ENCODE results near the gene KCNK15.
"Not testable (repeated sequence)": the region's sequence is repeated elsewhere in the genome, so short reads cannot be mapped to it uniquely, and the experiment has no call there.

KCNK15 gene

GRCh38 chr20:44745598-44746366 is at the start of gene KCNK15:
Gene KCNK15, plus strand, starts transcription at chr20:44745865. Its CDS starts 46 bp downstream, at chr20:44745911.
- peak; percentile 40 for DNase-seq

GRCh38 chr20:44696315-44696714 is 49.4 kb upstream of the KCNK15 start:
- DNase-seq, result no peak

GRCh38 chr20:44697041-44697440 is 48.6 kb upstream of the KCNK15 start:
- not testable (repeated sequence) for DNase-seq

- no peak for DNase-seq
These were observed 47.3 kb upstream of the KCNK15 start for GRCh38 chr20:44698351-44698750.

DNA sequence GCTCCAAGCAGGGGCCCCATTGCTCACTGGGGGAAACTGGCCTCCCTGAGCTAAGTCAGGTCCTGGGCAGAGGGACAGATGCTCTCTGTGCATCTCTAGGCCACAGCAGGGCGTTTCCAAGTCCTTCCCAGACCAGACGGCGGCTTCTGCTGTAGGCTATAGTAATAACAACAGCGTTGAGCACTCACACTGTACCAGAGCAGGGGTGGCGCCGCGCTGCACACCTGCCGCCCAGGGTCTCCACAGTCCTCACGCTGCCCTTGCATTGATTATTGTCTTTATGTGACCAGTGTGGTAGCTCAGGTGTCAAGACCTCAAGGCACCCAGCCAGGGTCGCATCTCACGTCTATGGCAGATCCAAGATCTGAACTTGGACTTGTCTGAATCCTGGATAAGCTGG is 45.4 kb upstream of the KCNK15 start:
- DNase-seq, result no peak

GRCh38 chr20:44701118-44701857 is 44.4 kb upstream of the KCNK15 start:
- DNase-seq, result no peak

GRCh38 chr20:44701858-44702256 is 43.8 kb upstream of the KCNK15 start:
- no peak for DNase-seq

DNA sequence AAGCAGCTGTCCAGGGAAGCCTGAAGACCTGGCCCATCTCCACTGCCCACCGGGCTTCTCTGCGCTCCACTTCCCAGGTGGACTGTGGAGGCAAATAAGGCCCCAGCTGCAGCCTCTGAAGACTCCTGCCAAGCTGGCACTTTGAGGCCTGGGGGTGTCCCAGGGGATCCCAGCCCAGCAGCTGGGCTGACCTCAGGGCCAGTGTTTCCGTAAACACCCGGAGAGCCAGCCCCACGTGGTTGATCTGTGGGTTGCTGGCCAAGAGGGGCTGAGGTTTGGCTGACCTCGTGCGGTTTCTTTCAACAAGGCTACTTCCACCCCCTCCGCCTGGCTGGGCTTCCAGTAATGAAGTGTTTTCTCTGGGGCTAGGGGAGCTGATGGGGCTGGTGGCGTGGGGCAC is 42.9 kb upstream of the KCNK15 start:
- no peak for DNase-seq

GRCh38 chr20:44703183-44703925 is 42.3 kb upstream of the KCNK15 start:
- no peak for DNase-seq

- DNase-seq, result no peak
These were observed 41.6 kb upstream of the KCNK15 start for GRCh38 chr20:44703956-44704488.

DNA sequence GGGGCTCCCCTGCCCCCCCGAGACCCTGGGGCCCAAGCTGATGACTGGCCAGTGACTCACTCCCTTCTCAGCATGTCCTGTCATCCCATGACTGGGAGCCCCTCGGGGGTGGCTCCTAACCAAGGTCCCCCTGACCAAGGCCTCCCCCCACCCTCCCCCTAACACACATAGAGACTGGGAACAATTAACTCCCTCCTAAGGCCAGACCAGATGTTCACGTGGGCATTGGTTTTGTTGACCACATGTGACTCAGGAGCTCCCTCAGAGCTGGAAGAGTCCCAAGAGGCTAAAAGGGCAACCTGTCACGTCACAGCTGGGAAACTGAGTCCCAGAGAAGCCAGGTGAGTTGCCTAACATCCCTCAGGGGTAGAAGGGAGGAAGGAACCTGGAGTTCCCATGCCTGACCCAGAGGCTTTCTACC is 41.1 kb upstream of the KCNK15 start:
- no peak for DNase-seq

DNA sequence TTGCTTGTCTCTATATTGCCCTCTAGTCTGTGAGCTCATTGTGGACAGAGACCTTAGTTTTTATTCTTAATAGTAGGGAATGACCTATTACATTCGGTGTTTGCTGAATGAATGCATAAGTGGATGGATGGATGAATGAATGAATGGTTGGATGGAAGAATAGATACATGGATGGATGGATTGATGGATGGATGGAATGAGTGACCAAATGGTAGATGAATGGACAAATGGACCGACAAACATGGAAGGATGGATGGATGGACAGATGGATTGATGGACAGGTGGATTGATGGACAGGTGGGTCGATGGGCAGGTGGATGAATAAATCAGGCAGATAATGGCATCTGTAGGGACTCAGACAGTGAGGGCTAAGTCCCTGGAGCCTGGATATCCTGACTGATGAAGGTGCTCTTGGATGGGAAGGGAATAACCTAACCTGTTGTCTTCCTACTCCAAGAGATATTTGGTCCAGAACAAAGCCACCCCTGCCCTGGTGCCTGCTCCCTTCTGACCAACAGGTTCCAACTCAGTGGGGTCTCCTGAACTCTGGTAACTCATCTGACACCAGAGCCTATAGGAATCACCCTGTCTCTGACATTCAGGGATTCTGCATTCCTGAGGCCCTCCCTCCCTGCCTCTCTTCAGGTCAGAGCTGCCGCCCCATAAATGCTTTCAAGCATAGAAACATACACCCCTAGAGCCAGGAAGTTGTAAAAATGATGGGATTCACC is 40.1 kb upstream of the KCNK15 start:
- DNase-seq, result no peak

DNA sequence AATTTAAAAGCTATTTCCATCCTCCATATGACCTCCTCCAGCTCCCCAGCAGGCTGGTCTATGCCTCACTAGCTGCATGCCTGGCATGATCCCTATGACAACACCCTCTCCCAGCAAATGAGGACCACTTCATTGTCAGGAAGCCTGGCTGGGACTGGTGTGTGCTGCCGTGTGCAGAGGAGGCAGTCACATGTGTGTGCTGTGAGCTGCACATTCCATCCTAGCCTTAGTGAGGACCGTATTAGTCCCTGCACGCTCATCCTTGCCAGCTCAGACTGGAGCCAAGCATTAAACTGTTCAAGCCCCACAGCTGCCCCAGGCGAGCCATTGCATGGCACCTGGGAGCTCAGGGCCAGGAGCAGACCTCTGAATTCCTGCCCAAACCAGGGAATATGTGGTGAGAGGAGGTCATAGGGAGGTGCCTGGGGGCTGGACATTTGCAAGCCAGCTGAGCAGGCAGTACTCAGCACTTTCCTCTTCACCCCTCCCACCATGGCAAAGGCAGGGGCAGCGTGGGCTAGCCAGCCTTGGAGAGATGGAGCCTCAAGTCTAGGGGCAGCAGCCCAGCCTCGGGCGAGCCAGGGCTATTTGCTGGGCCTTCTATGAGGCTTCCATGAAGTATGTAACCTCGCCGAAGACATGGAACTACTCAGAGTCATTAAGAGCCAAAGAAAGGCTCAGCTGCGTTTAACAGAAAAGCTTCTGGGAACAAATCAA is 39.2 kb upstream of the KCNK15 start:
- no peak for DNase-seq

DNA sequence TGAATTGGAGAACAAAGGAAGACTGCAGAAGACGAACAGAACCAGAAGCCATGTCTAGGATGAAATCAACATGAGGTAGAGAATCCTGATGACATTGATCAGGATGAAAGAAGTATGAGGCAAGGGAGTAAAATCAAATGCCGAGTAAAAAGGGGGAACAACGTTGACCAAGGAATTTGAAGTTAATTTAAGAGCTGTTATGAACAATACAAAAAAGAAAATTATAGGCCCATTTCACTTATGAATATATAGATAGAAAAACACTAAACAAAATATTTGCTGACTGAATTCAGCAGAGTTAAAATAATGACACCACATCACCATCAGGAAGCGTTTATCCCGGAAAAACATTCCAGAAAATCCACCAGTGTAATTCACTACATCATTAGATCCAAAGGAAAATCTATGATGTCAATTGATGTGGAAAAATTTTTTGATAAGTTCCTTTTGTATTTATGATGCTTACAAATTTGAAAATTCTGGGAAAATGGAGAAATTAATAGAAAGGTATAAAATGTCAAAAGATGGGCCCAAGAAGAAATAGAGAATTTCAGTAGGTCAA is 38.6 kb upstream of the KCNK15 start:
- no peak for DNase-seq

- no peak for DNase-seq
These were observed 36.3 kb upstream of the KCNK15 start for GRCh38 chr20:44709380-44709779.

- no peak for DNase-seq
These were observed 35.9 kb upstream of the KCNK15 start for GRCh38 chr20:44709797-44710196.

GRCh38 chr20:44711237-44711636 is 34.4 kb upstream of the KCNK15 start:
- no peak for DNase-seq

DNA sequence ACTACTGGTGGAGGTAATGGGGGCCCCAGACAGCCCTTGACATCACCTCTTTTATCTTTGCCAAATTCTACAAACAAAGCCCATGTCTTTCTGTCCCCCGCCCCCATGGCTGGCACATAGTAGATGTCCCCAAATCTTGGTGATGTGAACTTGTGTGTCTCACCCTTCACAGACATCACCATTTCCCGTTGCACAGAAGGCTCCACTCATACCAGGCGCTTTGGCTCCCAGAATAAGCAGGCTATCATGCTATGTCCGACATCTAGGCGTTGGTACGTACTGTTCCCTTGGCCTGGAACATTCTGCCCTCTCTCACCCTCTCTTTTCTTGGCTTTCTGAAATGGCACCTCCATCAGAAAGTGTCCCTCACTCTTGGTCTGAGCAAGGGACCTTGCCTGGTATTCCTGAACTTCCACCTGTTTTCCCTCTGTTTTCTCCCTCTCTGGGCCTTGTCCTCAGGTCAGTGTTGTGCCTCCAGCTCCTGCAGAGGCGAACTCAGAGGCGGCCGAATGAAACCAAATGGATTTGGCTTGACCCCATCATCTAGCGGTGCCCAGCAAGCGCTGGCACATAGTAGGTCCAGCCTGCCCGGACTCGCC is 31.5 kb upstream of the KCNK15 start:
- DNase-seq, result no peak

- DNase-seq, result no peak
These were observed 30.8 kb upstream of the KCNK15 start, which contains the start of gene CCN5 for GRCh38 chr20:44714701-44715498. Gene CCN5, plus strand, starts transcription at chr20:44715369. Its CDS starts 22 bp downstream, at chr20:44715391.

Measured in CD4-positive, alpha-beta T cell treated with Interleukin-10 for 1 hour (primary cell).